Skeletal muscle satellite cell (primary cell): ENCODE results near the gene TMEM132C.

Experiments
- H3K27me3 ChIP-seq: 2 replicates; pipeline ENCODE4 v1.7.0; 2013; ENCODE audit warnings: low read length; ENCODE audit not compliant: control insufficient read depth, insufficient read depth
- H3K36me3 ChIP-seq: 2 replicates; pipeline ENCODE4 v1.7.0; 2013; ENCODE audit warnings: mild to moderate bottlenecking, control low read depth, low read length; ENCODE audit not compliant: insufficient read depth
- H3K4me1 ChIP-seq: 2 replicates; pipeline ENCODE4 v1.7.0; 2013; ENCODE audit warnings: low read length; ENCODE audit not compliant: control insufficient read depth, insufficient read depth
- H3K4me2 ChIP-seq: 2 replicates; pipeline ENCODE4 v1.7.0; 2013; ENCODE audit warnings: mild to moderate bottlenecking, low read length
- H3K4me3 ChIP-seq: 2 replicates; pipeline ENCODE4 v1.7.0; 2013; ENCODE audit warnings: low read length
- H3K9ac ChIP-seq: 2 replicates; pipeline ENCODE4 v1.7.0; 2013; ENCODE audit warnings: mild to moderate bottlenecking, low read depth, low read length, moderate library complexity
- H3K9me3 ChIP-seq: replicated peaks from 2 replicates; pipeline ENCODE4 v1.7.0; 2013; ENCODE audit warnings: mild to moderate bottlenecking, control low read depth, low read length

The TMEM132C gene

DNA sequence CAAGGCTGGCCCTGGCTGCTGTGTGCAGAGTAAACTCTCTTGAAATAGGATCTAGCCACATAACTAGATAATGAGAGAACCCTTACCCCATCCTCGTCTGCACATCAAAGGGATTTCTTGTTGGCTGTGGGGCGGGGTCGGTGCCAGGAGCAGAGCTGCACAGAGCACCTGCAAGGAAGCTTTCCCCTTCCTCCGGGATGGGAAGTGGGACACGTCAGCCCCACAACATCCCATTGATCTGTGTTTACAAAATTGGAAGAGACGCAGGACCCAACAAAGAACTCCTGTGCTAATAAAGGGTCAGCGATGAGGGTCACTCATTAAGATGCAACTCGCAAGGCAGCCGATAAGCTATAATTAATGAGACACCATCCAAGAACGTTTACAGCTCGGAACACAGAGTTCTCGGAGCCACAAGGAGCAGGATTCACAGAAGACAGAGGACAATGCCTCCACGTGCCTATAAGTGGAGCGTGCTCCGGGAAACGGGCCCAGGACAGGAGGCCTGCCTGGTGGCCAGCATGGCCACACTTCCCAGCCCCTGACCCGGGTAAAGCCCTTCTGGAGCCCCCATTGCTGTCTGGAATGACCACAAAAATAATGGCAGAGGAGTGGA, 385.3 kb downstream of the TMEM132C start:
- Histone ChIP-seq H3K36me3 (no peaks in the 10 kb centered on the region), H3K27me3 (no peaks in the 10 kb centered on the region), H3K4me1 (no peaks in the 10 kb centered on the region), H3K9ac (no peak overlapping the region), H3K4me3 (no peak overlapping the region), H3K4me2 (no peak overlapping the region), H3K9me3 (peaks cover 18% of the 10 kb centered on the region)

DNA sequence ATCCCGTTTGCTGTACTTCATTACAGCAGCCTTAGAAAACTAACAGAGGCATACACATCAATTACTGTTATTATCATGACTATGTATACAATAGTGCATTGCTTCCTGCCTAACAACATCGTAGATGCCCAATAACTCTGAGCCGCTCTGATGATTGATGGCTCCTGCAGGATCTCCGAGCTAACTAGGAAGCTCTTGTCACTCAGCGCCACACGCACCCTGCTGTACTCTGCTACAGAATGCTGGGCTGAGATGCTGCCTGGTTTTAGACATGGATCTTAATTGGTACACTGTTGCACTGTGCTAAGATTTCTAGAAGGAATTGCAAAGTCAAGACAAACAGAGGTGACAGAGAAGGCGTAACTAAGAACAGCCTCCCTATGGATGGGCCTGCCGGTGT, 387.5 kb downstream of the TMEM132C start:
- Histone ChIP-seq H3K4me2 (no peak overlapping the region), H3K27me3 (no peaks in the 10 kb centered on the region), H3K36me3 (no peaks in the 10 kb centered on the region), H3K9ac (no peak overlapping the region), H3K4me3 (no peak overlapping the region), H3K4me1 (no peaks in the 10 kb centered on the region), H3K9me3 (peaks cover 25% of the 10 kb centered on the region)

DNA sequence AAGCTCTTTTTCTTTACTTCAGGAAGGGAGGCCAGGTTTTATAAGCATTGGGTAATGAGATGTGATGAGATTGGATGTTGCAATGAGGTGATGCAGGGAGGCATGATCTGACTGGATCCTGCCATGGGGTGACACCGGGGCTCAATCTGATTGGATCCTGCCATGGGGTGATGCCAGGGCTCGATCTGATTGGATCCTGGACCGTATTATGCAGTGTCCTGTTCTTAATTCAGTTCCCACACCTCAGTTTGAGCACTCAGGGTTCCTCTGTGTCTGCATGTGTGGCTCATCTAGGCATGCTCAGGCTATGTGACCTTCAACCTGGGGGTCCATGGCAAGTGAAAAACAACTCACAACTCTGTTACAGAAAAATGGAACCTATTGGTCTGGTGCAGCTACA, 390.4 kb downstream of the TMEM132C start:
- no peaks in the 10 kb centered on the region for H3K27me3 ChIP-seq
- no peaks in the 10 kb centered on the region for H3K36me3 ChIP-seq
- H3K4me2 ChIP-seq: no peak overlapping the region
- no peak overlapping the region for H3K9ac ChIP-seq
- H3K9me3 ChIP-seq: peaks cover 21% of the 10 kb centered on the region
- no peaks in the 10 kb centered on the region for H3K4me1 ChIP-seq
- H3K4me3 ChIP-seq: no peak overlapping the region

DNA sequence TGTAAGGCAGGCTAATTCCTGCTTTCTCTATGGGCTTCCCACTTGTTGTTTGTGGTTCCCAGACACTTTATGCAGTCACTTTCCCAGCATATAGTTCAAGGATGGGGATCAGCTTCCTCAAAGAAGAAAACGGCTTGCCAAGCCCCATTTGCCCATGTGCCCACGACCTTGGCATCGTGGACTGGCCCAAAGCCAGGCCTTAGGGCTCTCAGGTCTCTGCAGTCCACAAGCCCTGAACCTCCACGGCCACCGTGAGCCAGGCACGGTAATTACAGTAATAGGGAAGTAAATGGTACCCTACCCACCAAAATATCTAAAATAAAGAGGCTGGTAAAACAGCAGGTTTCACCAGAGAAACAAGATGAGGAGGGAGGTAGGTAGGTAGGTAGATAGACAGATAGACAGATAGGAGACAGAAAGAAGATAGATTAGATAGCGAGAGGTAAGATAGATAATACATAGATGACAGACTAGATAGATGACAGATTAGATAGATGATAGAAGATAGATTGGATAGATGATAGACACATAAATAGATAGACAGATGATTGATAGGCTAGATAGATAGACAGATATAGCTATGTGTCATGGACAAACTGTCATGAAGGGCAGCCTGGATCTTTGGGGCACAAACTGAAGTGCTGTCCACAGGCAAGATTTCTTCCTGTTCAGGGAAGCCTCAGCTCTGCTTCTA, 393.7 kb downstream of the TMEM132C start:
- Histone ChIP-seq H3K4me3 (no peak overlapping the region), H3K36me3 (no peaks in the 10 kb centered on the region), H3K27me3 (no peaks in the 10 kb centered on the region), H3K4me2 (no peak overlapping the region), H3K9me3 (peaks cover 29% of the 10 kb centered on the region), H3K4me1 (no peaks in the 10 kb centered on the region), H3K9ac (no peak overlapping the region)

DNA sequence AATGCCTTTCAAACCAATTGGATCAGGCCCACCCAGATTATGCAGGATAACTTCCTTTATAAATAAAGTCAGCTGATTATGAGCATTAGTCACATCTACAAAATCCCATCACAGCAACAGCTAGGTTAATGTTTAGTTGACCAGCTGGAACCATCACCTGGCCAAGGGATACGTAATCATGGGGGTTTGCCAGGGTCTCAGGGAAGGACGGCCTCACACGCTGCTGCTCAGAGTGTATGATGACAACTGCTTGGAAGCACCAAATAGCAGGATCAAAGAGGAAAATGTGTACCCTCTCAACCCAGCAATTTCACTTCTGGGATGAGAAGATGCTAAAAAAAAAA, 394.2 kb downstream of the TMEM132C start:
- Histone ChIP-seq H3K36me3 (no peaks in the 10 kb centered on the region), H3K4me1 (no peaks in the 10 kb centered on the region), H3K9ac (no peak overlapping the region), H3K9me3 (peaks cover 31% of the 10 kb centered on the region), H3K4me3 (no peak overlapping the region), H3K27me3 (no peaks in the 10 kb centered on the region), H3K4me2 (no peak overlapping the region)

DNA sequence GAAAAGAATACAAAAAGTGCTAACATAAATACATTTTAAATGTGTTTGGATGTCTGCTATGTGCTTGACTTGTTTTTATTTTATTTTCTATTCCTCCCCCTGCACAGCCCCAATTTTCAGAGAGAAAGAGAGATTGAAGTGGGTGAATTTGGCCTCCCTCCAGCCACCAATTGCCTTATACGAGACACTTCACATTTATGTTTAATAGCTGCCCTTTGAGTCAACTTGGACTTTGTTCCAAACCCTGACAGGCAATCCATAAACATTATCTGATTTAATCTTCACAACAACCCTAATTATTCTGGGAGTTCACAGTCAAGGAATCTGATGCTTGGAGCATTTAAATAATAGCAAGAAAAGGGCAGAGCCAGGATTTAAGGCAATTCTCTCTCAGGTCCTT, 395.1 kb downstream of the TMEM132C start:
- Histone ChIP-seq H3K36me3 (no peaks in the 10 kb centered on the region), H3K4me3 (no peak overlapping the region), H3K9me3 (peaks cover 31% of the 10 kb centered on the region), H3K4me1 (no peaks in the 10 kb centered on the region), H3K9ac (no peak overlapping the region), H3K27me3 (no peaks in the 10 kb centered on the region), H3K4me2 (no peak overlapping the region)

DNA sequence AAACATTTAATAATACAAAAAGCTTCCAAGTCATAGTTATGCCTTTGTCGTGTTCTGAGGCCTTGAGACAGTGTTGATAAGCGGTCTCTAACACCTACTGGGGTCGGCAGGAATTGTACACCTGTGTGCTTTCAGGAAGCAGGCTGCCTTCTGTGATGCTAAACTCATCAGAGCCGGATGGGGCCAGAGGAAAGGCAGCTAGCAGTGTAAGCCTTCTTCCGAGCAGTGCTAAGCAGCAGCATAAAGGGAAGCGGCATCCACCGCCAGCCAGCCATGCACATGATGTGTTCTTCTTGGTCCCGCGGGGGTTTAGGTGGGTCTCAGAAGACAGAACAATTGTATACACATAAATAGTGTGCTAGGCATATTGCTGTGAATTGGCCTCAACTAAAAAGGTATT, 397.5 kb downstream of the TMEM132C start:
- Histone ChIP-seq H3K36me3 (no peaks in the 10 kb centered on the region), H3K4me3 (no peak overlapping the region), H3K27me3 (no peaks in the 10 kb centered on the region), H3K9ac (no peak overlapping the region), H3K4me1 (no peaks in the 10 kb centered on the region), H3K9me3 (peaks cover 24% of the 10 kb centered on the region), H3K4me2 (no peak overlapping the region)

DNA sequence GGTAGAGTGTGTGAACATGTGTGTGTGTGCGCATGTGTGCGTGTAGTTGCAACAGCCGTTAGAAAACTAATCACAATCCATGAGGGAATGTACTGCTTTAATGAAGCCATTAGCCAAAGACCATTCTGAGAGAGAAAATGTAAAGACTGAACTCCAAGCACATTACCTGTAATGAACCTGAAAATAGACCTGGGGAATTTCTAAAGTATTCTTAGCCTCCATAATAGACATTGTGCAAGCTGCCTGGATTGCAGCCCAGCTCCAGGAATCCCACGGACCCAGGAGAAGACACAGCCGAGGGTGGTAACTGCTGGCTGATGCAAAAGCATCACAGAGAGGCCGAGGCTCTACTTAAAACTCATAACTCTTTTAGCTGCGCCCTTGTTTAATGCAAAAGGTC, 400.2 kb downstream of the TMEM132C start:
- peaks cover 22% of the 10 kb centered on the region for H3K9me3 ChIP-seq
- H3K27me3 ChIP-seq: no peaks in the 10 kb centered on the region
- H3K4me3 ChIP-seq: no peak overlapping the region
- no peak overlapping the region for H3K4me2 ChIP-seq
- no peaks in the 10 kb centered on the region for H3K36me3 ChIP-seq
- H3K4me1 ChIP-seq: no peaks in the 10 kb centered on the region
- H3K9ac ChIP-seq: no peak overlapping the region

DNA sequence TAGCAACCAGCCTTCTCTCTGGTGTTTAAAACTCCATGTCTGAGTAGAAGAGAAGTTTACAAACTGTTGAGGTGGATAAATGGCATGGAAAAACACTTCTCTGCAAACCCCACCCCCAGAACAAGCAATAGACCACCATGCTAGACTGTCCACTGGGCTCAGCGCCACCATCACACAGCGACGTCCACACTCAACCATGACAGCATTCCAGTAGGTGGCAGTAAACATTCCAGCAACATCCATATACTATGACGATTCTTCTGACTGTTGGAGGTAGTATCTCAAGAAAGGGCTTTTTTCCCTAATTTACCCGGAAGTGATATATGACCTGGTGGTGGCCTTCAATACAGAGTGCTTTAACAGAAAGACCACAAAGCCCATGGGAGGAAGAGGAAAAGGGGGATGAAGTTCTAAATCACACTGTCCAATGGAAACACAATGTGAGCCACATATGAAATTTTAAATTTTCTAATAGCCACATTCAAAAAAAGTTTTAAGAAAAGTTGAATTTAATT, 404.6 kb downstream of the TMEM132C start:
- Histone ChIP-seq H3K4me3 (no peak overlapping the region), H3K9me3 (peaks cover 18% of the 10 kb centered on the region), H3K36me3 (no peaks in the 10 kb centered on the region), H3K4me1 (no peaks in the 10 kb centered on the region), H3K9ac (no peak overlapping the region), H3K27me3 (no peaks in the 10 kb centered on the region), H3K4me2 (no peak overlapping the region)

DNA sequence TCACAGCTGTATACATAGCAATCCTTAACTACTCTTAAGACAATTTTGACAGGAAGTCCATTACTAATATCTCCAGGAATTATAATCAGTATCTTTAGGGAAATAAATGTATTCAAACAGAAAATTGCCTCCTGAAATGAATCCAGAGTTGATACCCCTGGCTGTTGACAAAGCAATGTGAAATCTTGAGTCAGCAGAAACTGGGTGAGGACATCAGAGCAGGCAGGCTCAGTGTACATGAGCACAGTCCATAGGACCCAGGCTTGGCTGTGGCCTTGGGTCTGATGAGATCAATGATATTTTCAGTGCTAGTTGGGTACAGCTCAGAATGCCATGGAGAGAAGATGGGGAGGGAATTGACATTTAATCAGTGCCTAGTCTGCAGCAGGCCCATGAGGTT, 405.5 kb downstream of the TMEM132C start:
- H3K9me3 ChIP-seq: peaks cover 18% of the 10 kb centered on the region

DNA sequence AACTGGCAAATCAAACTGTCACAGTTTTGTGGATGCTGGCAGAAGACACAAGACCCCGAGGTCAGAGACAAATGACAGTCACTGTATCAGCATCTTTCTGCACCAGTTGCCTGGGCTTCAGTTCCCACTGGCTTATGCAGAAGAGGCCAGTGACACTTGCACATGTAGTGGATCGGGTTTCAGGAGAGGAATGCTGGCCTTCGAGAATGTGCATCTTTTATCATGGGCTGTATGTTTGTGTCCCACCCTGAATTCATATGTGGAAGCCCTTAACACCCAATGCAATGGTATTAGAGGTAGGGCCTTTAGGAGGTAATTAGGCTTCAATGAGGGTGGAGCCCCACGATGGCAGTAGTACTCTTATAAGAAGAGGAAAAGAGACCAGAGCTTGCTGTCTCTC, 405.9 kb downstream of the TMEM132C start:
- H3K4me1 ChIP-seq: no peaks in the 10 kb centered on the region

More for the DNA sequence above, 405.5 kb downstream of the TMEM132C start:
- no peak overlapping the region for H3K4me2 ChIP-seq
- no peak overlapping the region for H3K9ac ChIP-seq
- no peaks in the 10 kb centered on the region for H3K4me1 ChIP-seq
- no peaks in the 10 kb centered on the region for H3K36me3 ChIP-seq
- H3K27me3 ChIP-seq: no peaks in the 10 kb centered on the region
- no peak overlapping the region for H3K4me3 ChIP-seq

DNA sequence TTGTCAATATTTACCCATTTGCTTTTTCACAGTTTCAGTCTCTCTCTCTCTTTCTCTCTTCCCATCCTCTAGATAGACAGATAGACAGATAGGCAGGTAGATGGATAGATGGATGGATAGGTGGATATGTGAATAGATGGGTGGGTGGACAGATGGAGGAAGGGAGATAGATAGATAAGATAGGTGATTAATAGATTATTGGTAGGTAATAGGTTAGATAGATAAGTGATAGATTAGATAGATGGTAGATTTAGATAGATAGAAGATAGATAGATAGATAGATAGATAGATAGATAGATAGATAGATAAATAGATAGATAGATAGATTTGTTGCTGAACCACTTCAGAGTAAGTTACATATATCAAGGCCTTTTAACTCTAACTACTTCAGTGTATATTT, 408.6 kb downstream of the TMEM132C start:
- Histone ChIP-seq H3K36me3 (no peaks in the 10 kb centered on the region), H3K4me2 (no peak overlapping the region), H3K9me3 (peaks cover 26% of the 10 kb centered on the region), H3K4me1 (no peaks in the 10 kb centered on the region), H3K27me3 (no peaks in the 10 kb centered on the region), H3K4me3 (no peak overlapping the region), H3K9ac (no peak overlapping the region)

More for the DNA sequence above, 405.9 kb downstream of the TMEM132C start:
- Histone ChIP-seq H3K9me3 (peaks cover 18% of the 10 kb centered on the region), H3K27me3 (no peaks in the 10 kb centered on the region), H3K4me3 (no peak overlapping the region), H3K9ac (no peak overlapping the region), H3K4me2 (no peak overlapping the region), H3K36me3 (no peaks in the 10 kb centered on the region)
